Measurements from ENCODE around the gene RPS15. TPM values are rescaled to one million over a fixed set of nuclear protein-coding genes. Genes with fewer than 3 reads are reported as not detected.

The RPS15 gene
- total and polyA plus RNA-seq, 2 of the 13 experiments (the other 11 are each of a cell fraction or from before 2014, with no cell fraction given): 695 to 1,411 TPM

- TF ChIP-seq HOXA9 (CRISPR knock-in tag; IDR thresholded peaks at IDR 0.05; ENCODE audit: borderline replicate concordance): no peak
- TF ChIP-seq ZFYVE20 (CRISPR knock-in tag; IDR thresholded peaks at IDR 0.05; ENCODE audit: borderline replicate concordance, low read depth): no peak
- no peak; the same call in 1 of the 2 replicates for TF ChIP-seq ZNF782 (CRISPR knock-in tag; IDR thresholded peaks at IDR 0.05; ENCODE audit: borderline replicate concordance)
- TF ChIP-seq ZNF616 (CRISPR knock-in tag; IDR thresholded peaks at IDR 0.05; ENCODE audit: low read depth): no peak
- TF ChIP-seq ZNF567 (CRISPR knock-in tag; IDR thresholded peaks at IDR 0.05; ENCODE audit: borderline replicate concordance): no peak
- no peak for TF ChIP-seq ZNF17 (CRISPR knock-in tag; IDR thresholded peaks at IDR 0.05)
- TF ChIP-seq HOXA3 (CRISPR knock-in tag; IDR thresholded peaks at IDR 0.05): peak; percentile 83
- peak; percentile 100 for TF ChIP-seq ZNF629 (CRISPR knock-in tag; conservative IDR thresholded peaks at IDR 0.05)
- TF ChIP-seq CHD4 (IDR thresholded peaks at IDR 0.05; ENCODE audit: borderline replicate concordance, low read length): peak; percentile 98
- TF ChIP-seq RFX1 (IDR thresholded peaks at IDR 0.05): no peak
- TF ChIP-seq ZBTB7A (CRISPR knock-in tag; IDR thresholded peaks at IDR 0.05): peak; percentile 83
- TF ChIP-seq FIP1L1 (IDR thresholded peaks at IDR 0.05; ENCODE audit: borderline replicate concordance, insufficient read depth, low read depth, low read length): no peak
- no peak for TF ChIP-seq NFRKB (IDR thresholded peaks at IDR 0.05)
- TF ChIP-seq NCOA5 (CRISPR knock-in tag; IDR thresholded peaks at IDR 0.05): no peak
- TF ChIP-seq ZNF775 (CRISPR knock-in tag; IDR thresholded peaks at IDR 0.05; ENCODE audit: borderline replicate concordance): no peak
- TF ChIP-seq PCBP1 (IDR thresholded peaks at IDR 0.05; ENCODE audit: borderline replicate concordance, low read depth, low read length): peak; percentile 88
- no peak for TF ChIP-seq NONO (IDR thresholded peaks at IDR 0.05)
- TF ChIP-seq NONO (CRISPR knock-in tag; conservative IDR thresholded peaks at IDR 0.05): peak; percentile 84
- TF ChIP-seq ARNTL (CRISPR knock-in tag; IDR thresholded peaks at IDR 0.05): peak; percentile 75
- TF ChIP-seq ATM (IDR thresholded peaks at IDR 0.05; ENCODE audit: borderline replicate concordance): no peak
- peak; percentile 37; the same call in 1 of the 2 replicates for TF ChIP-seq HMG20B (CRISPR knock-in tag; conservative IDR thresholded peaks at IDR 0.05)
- TF ChIP-seq LRRFIP1 (CRISPR knock-in tag; conservative IDR thresholded peaks at IDR 0.05): no peak
- no peak for TF ChIP-seq IRF9 (CRISPR knock-in tag; IDR thresholded peaks at IDR 0.05; ENCODE audit: borderline replicate concordance)
- 0 out of 2 replicates have a peak, but pooled peaks have one; percentile 12 for TF ChIP-seq PPARG (CRISPR knock-in tag; conservative IDR thresholded peaks at IDR 0.05)
- no peak for TF ChIP-seq ELF4 (CRISPR knock-in tag; IDR thresholded peaks at IDR 0.05; ENCODE audit: borderline replicate concordance)
- no peak for TF ChIP-seq TOPORS (CRISPR knock-in tag; IDR thresholded peaks at IDR 0.05)
- peak; percentile 56; the same call in 1 of the 2 replicates for TF ChIP-seq ZKSCAN8 (CRISPR knock-in tag; IDR thresholded peaks at IDR 0.05; ENCODE audit: borderline replicate concordance)
- peak; percentile 57; the same call in 1 of the 2 replicates for TF ChIP-seq ZNF12 (CRISPR knock-in tag; IDR thresholded peaks at IDR 0.05)
- TF ChIP-seq YEATS2 (CRISPR knock-in tag; IDR thresholded peaks at IDR 0.05; ENCODE audit: borderline replicate concordance): peak; percentile 62; the same call in 1 of the 2 replicates
Measured at GRCh38 chr19:1400281-1401137, 37.7 kb upstream of the RPS15 start (continued).
